Astrocyte (in vitro differentiated cells and primary cell): Measurements from ENCODE around the gene TRPM7.

Experiments used
- EZH2 ChIP-seq: IDR thresholded peaks from 2 replicates; pipeline ENCODE4 v1.6.1; 2012; ENCODE audit warnings: mild to moderate bottlenecking, low read length, inconsistent platforms; ENCODE audit not compliant: insufficient read depth
- TF ChIP-seq, protein P1 (sequence below): IDR thresholded peaks from 2 replicates; pipeline ENCODE4 v1.5.1; 2011; ENCODE audit warnings: low read depth, mild to moderate bottlenecking, inconsistent platforms, low read length, moderate library complexity; ENCODE audit not compliant: insufficient read depth

DNA sequence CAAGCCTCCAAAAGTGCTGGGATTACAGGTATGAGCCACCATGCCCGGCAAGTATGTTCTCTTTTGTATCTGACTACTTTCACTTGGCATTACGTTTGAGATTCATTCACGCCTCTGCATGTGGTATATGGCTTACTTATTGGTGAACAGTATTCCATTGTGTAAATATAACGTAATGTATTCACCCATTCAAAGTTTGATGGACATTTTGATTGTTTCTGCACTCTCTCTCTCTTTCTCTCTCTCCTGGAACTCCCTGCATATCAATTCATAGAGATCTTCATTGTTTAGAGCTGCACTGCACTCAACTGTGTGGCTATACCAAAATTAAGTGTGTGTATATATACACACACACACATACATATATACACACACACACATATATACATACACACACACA is 48.6 kb upstream of the TRPM7 start:
- no peak for TF ChIP-seq EZH2
- TF ChIP-seq, protein P1, sequence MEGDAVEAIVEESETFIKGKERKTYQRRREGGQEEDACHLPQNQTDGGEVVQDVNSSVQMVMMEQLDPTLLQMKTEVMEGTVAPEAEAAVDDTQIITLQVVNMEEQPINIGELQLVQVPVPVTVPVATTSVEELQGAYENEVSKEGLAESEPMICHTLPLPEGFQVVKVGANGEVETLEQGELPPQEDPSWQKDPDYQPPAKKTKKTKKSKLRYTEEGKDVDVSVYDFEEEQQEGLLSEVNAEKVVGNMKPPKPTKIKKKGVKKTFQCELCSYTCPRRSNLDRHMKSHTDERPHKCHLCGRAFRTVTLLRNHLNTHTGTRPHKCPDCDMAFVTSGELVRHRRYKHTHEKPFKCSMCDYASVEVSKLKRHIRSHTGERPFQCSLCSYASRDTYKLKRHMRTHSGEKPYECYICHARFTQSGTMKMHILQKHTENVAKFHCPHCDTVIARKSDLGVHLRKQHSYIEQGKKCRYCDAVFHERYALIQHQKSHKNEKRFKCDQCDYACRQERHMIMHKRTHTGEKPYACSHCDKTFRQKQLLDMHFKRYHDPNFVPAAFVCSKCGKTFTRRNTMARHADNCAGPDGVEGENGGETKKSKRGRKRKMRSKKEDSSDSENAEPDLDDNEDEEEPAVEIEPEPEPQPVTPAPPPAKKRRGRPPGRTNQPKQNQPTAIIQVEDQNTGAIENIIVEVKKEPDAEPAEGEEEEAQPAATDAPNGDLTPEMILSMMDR: no peak
